Activated T-helper 17 cell treated with anti-CD3 and anti-CD28 coated beads, Interleukin-2, amount 50 U/mL, for 72 hours (primary cell): ENCODE data around the gene FEZF1. TPM values are rescaled to one million over a fixed set of nuclear protein-coding genes. Genes with fewer than 3 reads are reported as not detected.

Experiments
- ATAC-seq: fragments of 150-1000 bp; cut with Tn5 transposase; replicated peaks from 2 replicates; pipeline ENCODE4 v1.10.0; 2021; ENCODE audit warnings: mild to moderate bottlenecking, moderate library complexity
- H3K27ac Mint-ChIP-seq: one replicate; pipeline ENCODE4 v1.8.0; 2022; ENCODE audit warnings: mixed read lengths
- H3K27me3 Mint-ChIP-seq: one replicate; pipeline ENCODE4 v1.8.0; 2022; ENCODE audit warnings: mixed read lengths
- H3K36me3 Mint-ChIP-seq: one replicate; pipeline ENCODE4 v1.8.0; 2022; ENCODE audit warnings: low read depth, mild to moderate bottlenecking, mixed read lengths
- H3K4me1 Mint-ChIP-seq: one replicate; pipeline ENCODE4 v1.8.0; 2022; ENCODE audit warnings: mixed read lengths
- H3K4me3 Mint-ChIP-seq: one replicate; pipeline ENCODE4 v1.8.0; 2022; ENCODE audit warnings: mild to moderate bottlenecking, mixed read lengths
- H3K9me3 Mint-ChIP-seq: one replicate; pipeline ENCODE4 v1.8.0; 2022; ENCODE audit warnings: mixed read lengths
- total RNA-seq, 2 donors: library from RNA; stranded (reverse); gene quantifications; one replicate each; pipeline ENCODE4 v1.2.3, GENCODE V29; 2022

Gene FEZF1
- total RNA-seq, 2 donors from 2014 or later, result not detected

GRCh38 chr7:122261442-122261841 lies 43.1 kb downstream of the FEZF1 start:
- H3K4me1 Mint-ChIP-seq, result no peaks in the 10 kb centered on the region
- H3K4me3 Mint-ChIP-seq, result no peak overlapping the region
- H3K27me3 Mint-ChIP-seq, result peaks cover 4% of the 10 kb centered on the region
- no peak for ATAC-seq
- H3K27ac Mint-ChIP-seq, result no peak overlapping the region
- no peaks in the 10 kb centered on the region for H3K9me3 Mint-ChIP-seq
- no peaks in the 10 kb centered on the region for H3K36me3 Mint-ChIP-seq

DNA sequence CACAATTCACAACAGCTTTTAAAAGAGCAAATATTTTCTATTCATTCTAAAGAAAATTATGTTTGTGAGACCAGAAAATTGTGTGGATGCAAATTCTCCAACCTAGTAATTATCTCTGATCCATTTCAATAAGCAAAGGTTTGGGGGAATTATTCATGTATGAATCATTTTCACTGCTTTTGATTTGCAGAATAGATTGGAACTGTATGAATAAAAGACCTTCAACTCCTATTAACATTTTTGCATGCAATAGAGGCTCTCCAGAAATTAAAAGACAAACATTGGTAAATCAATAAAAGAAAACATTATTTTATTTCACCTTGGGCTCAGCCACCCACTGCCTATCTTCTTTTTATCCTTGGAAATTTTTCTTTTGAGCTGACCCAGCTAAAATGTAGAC lies 43.5 kb downstream of the FEZF1 start:
- no peak overlapping the region for H3K27ac Mint-ChIP-seq
- no peaks in the 10 kb centered on the region for H3K36me3 Mint-ChIP-seq
- H3K4me1 Mint-ChIP-seq, result no peaks in the 10 kb centered on the region
- H3K4me3 Mint-ChIP-seq, result no peak overlapping the region
- peaks cover 4% of the 10 kb centered on the region for H3K27me3 Mint-ChIP-seq
- H3K9me3 Mint-ChIP-seq, result no peaks in the 10 kb centered on the region
- ATAC-seq, result no peak

GRCh38 chr7:122260336-122260735 lies 44.2 kb downstream of the FEZF1 start:
- Mint-ChIP-seq H3K4me1 (no peaks in the 10 kb centered on the region), H3K4me3 (no peak overlapping the region), H3K9me3 (no peaks in the 10 kb centered on the region), H3K27ac (no peak overlapping the region), H3K36me3 (no peaks in the 10 kb centered on the region), H3K27me3 (peaks cover 4% of the 10 kb centered on the region)
- no peak for ATAC-seq

- Mint-ChIP-seq H3K27ac (no peak overlapping the region), H3K9me3 (no peaks in the 10 kb centered on the region), H3K4me1 (no peaks in the 10 kb centered on the region), H3K4me3 (no peak overlapping the region), H3K27me3 (peaks cover 4% of the 10 kb centered on the region), H3K36me3 (no peaks in the 10 kb centered on the region)
- no peak for ATAC-seq
These were observed 45.6 kb downstream of the FEZF1 start for GRCh38 chr7:122258971-122259370.

DNA sequence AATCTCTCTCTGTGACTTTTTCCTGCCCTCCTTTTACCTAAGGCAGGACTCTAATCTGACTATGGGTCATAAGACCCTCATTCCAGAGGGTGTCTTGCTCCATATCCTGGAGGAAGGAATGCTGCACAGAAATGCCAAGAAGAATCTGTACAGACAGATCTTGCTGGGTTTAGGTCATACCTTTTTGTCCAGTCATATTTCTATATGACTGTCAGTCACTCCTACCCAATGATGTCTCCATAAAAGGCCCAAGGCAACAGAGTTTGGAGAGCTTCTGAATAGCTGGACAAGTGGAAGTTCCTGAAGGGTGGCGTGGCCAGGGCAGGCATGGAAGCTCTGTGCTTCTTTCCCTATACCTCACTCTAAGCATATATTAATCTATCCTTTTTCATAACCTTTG lies 47.5 kb downstream of the FEZF1 start:
- H3K9me3 Mint-ChIP-seq, result no peaks in the 10 kb centered on the region
- H3K4me3 Mint-ChIP-seq, result no peak overlapping the region
- peaks cover 4% of the 10 kb centered on the region for H3K27me3 Mint-ChIP-seq
- ATAC-seq, result no peak
- no peak overlapping the region for H3K27ac Mint-ChIP-seq
- no peaks in the 10 kb centered on the region for H3K36me3 Mint-ChIP-seq
- no peaks in the 10 kb centered on the region for H3K4me1 Mint-ChIP-seq

GRCh38 chr7:122256046-122256445 lies 48.5 kb downstream of the FEZF1 start:
- Mint-ChIP-seq H3K27me3 (no peaks in the 10 kb centered on the region), H3K36me3 (no peaks in the 10 kb centered on the region), H3K4me3 (no peak overlapping the region), H3K4me1 (no peaks in the 10 kb centered on the region), H3K9me3 (no peaks in the 10 kb centered on the region), H3K27ac (no peak overlapping the region)
- ATAC-seq, result no peak

GRCh38 chr7:122255454-122255853 lies 49.1 kb downstream of the FEZF1 start:
- Mint-ChIP-seq H3K27ac (no peak overlapping the region), H3K36me3 (no peaks in the 10 kb centered on the region), H3K9me3 (no peaks in the 10 kb centered on the region), H3K4me3 (no peak overlapping the region), H3K27me3 (no peaks in the 10 kb centered on the region), H3K4me1 (no peaks in the 10 kb centered on the region)
- no peak for ATAC-seq

Other genes starting within 250 kb of the FEZF1 start
- gene AASS, start 160.5 kb downstream of the FEZF1 start, total RNA-seq, result 1 to 10 TPM; 2.2 to 4.4 TPM